K562 (cell line): ENCODE measurements around the gene SEC24A. TPM values are rescaled to one million over a fixed set of nuclear protein-coding genes. Genes with fewer than 3 reads are reported as not detected.

Experiments used
- ATAC-seq: fragments of 200-7000 bp; cut with Tn5 transposase; 3 replicates; pipeline ENCODE4 v1.9.1; 2020; ENCODE audit warnings: moderate library complexity
- BruUV-seq: library from RNA; stranded (reverse); fragments of 400-500 nt; replicated peaks from 2 replicates; lab custom pipeline; 2021; lab: Mats Ljungman, UMichigan
- CTCF ChIA-PET: fragments of 300-600 bp; formaldehyde crosslinking; extraction: SDS; loops from one replicate; lab custom pipeline; 2021; ENCODE audit warnings: low intra/inter-chr PET ratio; lab: Yijun Ruan, JAX
- POLR2A ChIA-PET: fragments of 300-600, 350-650 bp; sonication (Branson Sonifier 250); formaldehyde crosslinking; extraction: SDS; loops from one replicate; lab custom pipeline; 2021; ENCODE audit warnings: antibody characterized with exemption, inconsistent platforms; lab: Yijun Ruan, JAX
- DNase-seq, 4 experiments: peaks; one replicate each; pipeline versions ENCODE4 v3.0.0 to v3.0.0-alpha.2; 2011 to 2018; ENCODE audit warnings: low spot score in 3 of 4, mixed read lengths in 3 of 4; ENCODE audit errors: extremely low read depth in 1 of 4
- FAIRE-seq: peaks from 2 replicates; lab custom pipeline; 2011; peaks lifted over from hg19 to GRCh38; lab: Jason Lieb, UNC
- H2AFZ ChIP-seq: 2 replicates; pipeline ENCODE4 v1.6.0; 2011; ENCODE audit warnings: low read depth, low read length, control low read depth, inconsistent platforms
- H3K27ac ChIP-seq: fragments of 200-600 bp; 3 replicates; pipeline ENCODE4 v1.8.0; 2011; ENCODE audit warnings: low read depth, mild to moderate bottlenecking, control low read depth, inconsistent platforms, low read length, moderate library complexity, mixed read lengths; ENCODE audit errors: extremely low read depth
- H3K27me3 ChIP-seq, 2 experiments: fragments of 300-600 bp in 1 of 2; 2 replicates in 1 of 2; 3 replicates in 1 of 2; pipeline versions ENCODE4 v1.6.0 to v1.8.0; 2011; ENCODE audit warnings: inconsistent platforms in 2 of 2, low read length in 2 of 2, mild to moderate bottlenecking in 1 of 2, mixed read lengths in 1 of 2, moderate library complexity in 1 of 2; ENCODE audit not compliant: control insufficient read depth in 2 of 2, insufficient read depth in 2 of 2
- H3K36me3 ChIP-seq: fragments of 300-600 bp; 3 replicates; pipeline ENCODE4 v1.8.0; 2011; ENCODE audit warnings: mild to moderate bottlenecking, low read length, inconsistent platforms; ENCODE audit not compliant: control insufficient read depth, insufficient read depth
- H3K4me1 ChIP-seq, 2 experiments: fragments of 200-600 bp in 1 of 2; replicated peaks in 1 of 2; 2 replicates in 1 of 2; 3 replicates in 1 of 2; pipeline versions ENCODE4 v1.5.1 to v1.8.0; 2011; ENCODE audit warnings: inconsistent platforms in 2 of 2, low read length in 2 of 2, mild to moderate bottlenecking in 1 of 2, mixed read lengths in 1 of 2, moderate library complexity in 1 of 2; ENCODE audit not compliant: control insufficient read depth in 2 of 2, insufficient read depth in 2 of 2
- H3K4me2 ChIP-seq: 2 replicates; pipeline ENCODE4 v1.6.1; 2011; ENCODE audit warnings: low read length, control low read depth, inconsistent platforms, mixed read lengths; ENCODE audit not compliant: insufficient read depth
- H3K4me3 ChIP-seq: fragments of 200-600 bp; sonication (generic), shearing (Covaris generic); 2 replicates; pipeline ENCODE4 v1.5.1; 2016; ENCODE audit warnings: control low read depth, inconsistent platforms
- H3K79me2 ChIP-seq: fragments of 200-600 bp; 3 replicates; pipeline ENCODE4 v1.8.0; 2011; ENCODE audit warnings: low read length, inconsistent platforms; ENCODE audit not compliant: control insufficient read depth, insufficient read depth
- H3K9ac ChIP-seq, 2 experiments: 2 replicates each; pipeline versions ENCODE4 v1.6.0 to v1.6.1; 2011; ENCODE audit warnings: low read depth in 2 of 2, low read length in 2 of 2, control low read depth in 1 of 2, inconsistent platforms in 1 of 2, mild to moderate bottlenecking in 1 of 2, mixed read lengths in 1 of 2; ENCODE audit not compliant: insufficient read depth in 1 of 2
- H3K9me1 ChIP-seq: one replicate; pipeline ENCODE4 v1.6.0; 2011; ENCODE audit warnings: inconsistent platforms, mild to moderate bottlenecking, low read length, moderate library complexity; ENCODE audit not compliant: control insufficient read depth, insufficient read depth
- H3K9me3 ChIP-seq: replicated peaks from 2 replicates; pipeline ENCODE4 v1.5.1; 2011; ENCODE audit warnings: low read depth, low read length, inconsistent platforms; ENCODE audit not compliant: control insufficient read depth, insufficient read depth
- H4K20me1 ChIP-seq: replicated peaks from 2 replicates; pipeline ENCODE4 v1.6.1; 2011; ENCODE audit warnings: low read length, inconsistent platforms, mixed read lengths; ENCODE audit not compliant: control insufficient read depth, insufficient read depth
- CEBPG ChIP-seq, 3 experiments: fragments of 200-800 bp in 1 of 3; sonication (Bioruptor generic) in 1 of 3; sonication (generic) in 1 of 3; formaldehyde crosslinking in 1 of 3; IDR thresholded peaks in 2 of 3; conservative IDR thresholded peaks in 1 of 3; 2 replicates each; pipeline versions ENCODE4 v1.6.1 to v1.8.0; 2016 to 2022; ENCODE audit warnings: missing compliant biosample characterization in 2 of 3, missing genetic modification characterization in 2 of 3, mild to moderate bottlenecking in 1 of 3, missing genetic modification reagents in 1 of 3
- ETV5 ChIP-seq: sonication (generic); formaldehyde crosslinking; IDR thresholded peaks from 2 replicates; pipeline ENCODE4 v1.4.0; 2020; ENCODE audit warnings: low read depth, mild to moderate bottlenecking, missing genetic modification reagents
- GABPB2 ChIP-seq: fragments of 250-450 bp; sonication (Bioruptor Pico); conservative IDR thresholded peaks from 2 replicates; pipeline ENCODE4 v1.5.1; 2021; ENCODE audit warnings: mild to moderate bottlenecking
- MYNN ChIP-seq, 2 experiments: sonication (generic); formaldehyde crosslinking in 1 of 2; IDR thresholded peaks; 2 replicates each; pipeline versions ENCODE4 v1.5.0 to v1.6.1; 2016 to 2020; ENCODE audit warnings: antibody characterized with exemption in 1 of 2, missing genetic modification reagents in 1 of 2
- POLR2AphosphoS5 ChIP-seq: IDR thresholded peaks from 2 replicates; pipeline ENCODE4 v1.6.1; 2011; ENCODE audit warnings: mild to moderate bottlenecking, low read depth, low read length, moderate library complexity; ENCODE audit not compliant: control insufficient read depth, insufficient read depth
- RNF2 ChIP-seq: sonication (generic); IDR thresholded peaks from 2 replicates; pipeline ENCODE4 v1.6.1; 2016
- TAL1 ChIP-seq: fragments of 450-650 bp; IDR thresholded peaks from 2 replicates; pipeline ENCODE4 v1.6.1; 2016; ENCODE audit warnings: mild to moderate bottlenecking
- ZNF165 ChIP-seq: fragments of 250-450 bp; sonication (Bioruptor Pico); IDR thresholded peaks from 2 replicates; pipeline ENCODE4 v1.4.0; 2020; ENCODE audit warnings: borderline replicate concordance
- WGBS: fragments of 100-300 bp; shearing (Covaris generic); methylation state at CpG from one replicate; pipeline ENCODE4 v1.1.6; 2016; ENCODE audit warnings: low coverage, mixed read lengths; ENCODE audit not compliant: insufficient coverage; ENCODE audit errors: missing lambda C conversion rate; 5-methylcytosine and 5-hydroxymethylcytosine counted together
- in situ Hi-C: fragments of 300-500 bp; cut with MboI; formaldehyde crosslinking; loops from 4 replicates; pipeline ENCODE4 v1.15.0; 2018; ENCODE audit warnings: inconsistent platforms, mixed read lengths
- intact Hi-C: fragments of 100-400 bp; cut with micrococcal nuclease; formaldehyde crosslinking; loops from 2 replicates; pipeline ENCODE4 v1.14.2; 2022
- polyA plus RNA-seq, 8 experiments: library from polyadenylated mRNA; depleted of rRNA in 4 of 8; stranded (reverse) in 5 of 8; unstranded in 3 of 8; fragments of >200 nt; fragmentation: Nextera tagmentation in 2 of 8; fragmentation: Illumina TruSeq in 1 of 8; extraction: Ambion mirVana in 2 of 8; extraction: Trizol in 1 of 8; gene quantifications; 2 replicates each; pipeline versions ENCODE4 v1.2.1 to v1.2.3, GENCODE V29; 2011 to 2014; ENCODE audit warnings: inconsistent platforms in 1 of 8, missing spikeins in 1 of 8
- total RNA-seq, 7 experiments: library from RNA; depleted of rRNA in 6 of 7; stranded (reverse); fragments of >200 nt in 6 of 7; fragmentation: Illumina TruSeq in 2 of 7; extraction: Trizol in 2 of 7; gene quantifications; 2 replicates each; pipeline versions ENCODE4 v1.2.1 to v1.2.3, GENCODE V29; 2011 to 2021; ENCODE audit warnings: low replicate concordance in 1 of 7
- TF ChIP-seq, protein P1 (sequence below): fragments of 250-450 bp; sonication (Bioruptor Pico); IDR thresholded peaks from 2 replicates; pipeline ENCODE4 v1.4.0; 2020; ENCODE audit warnings: mild to moderate bottlenecking, moderate library complexity
- TF ChIP-seq, protein P2 (sequence below), 2 experiments: fragments of 450-650 bp; conservative IDR thresholded peaks; 2 replicates each; pipeline ENCODE4 v1.6.1; 2017; ENCODE audit warnings: mild to moderate bottlenecking in 2 of 2, moderate library complexity in 2 of 2
- TF ChIP-seq, protein P3 (sequence below): fragments of 450-650 bp; IDR thresholded peaks from 2 replicates; pipeline ENCODE4 v1.6.1; 2017; ENCODE audit warnings: antibody characterized with exemption
- TF ChIP-seq, protein P4 (sequence below): fragments of 250-450 bp; sonication (Bioruptor Pico); IDR thresholded peaks from 2 replicates; pipeline ENCODE4 v1.8.0; 2021; ENCODE audit warnings: borderline replicate concordance, mild to moderate bottlenecking, moderate library complexity; ENCODE audit not compliant: poor library complexity, severe bottlenecking
- TF ChIP-seq, protein P5 (sequence below): fragments of 450-650 bp; conservative IDR thresholded peaks from 2 replicates; pipeline ENCODE4 v1.6.1; 2016; ENCODE audit warnings: missing genetic modification characterization, low read depth, mild to moderate bottlenecking, missing compliant biosample characterization, moderate library complexity

The SEC24A gene
- total and polyA plus RNA-seq, 9 of the 15 experiments (the other 6 are each of a cell fraction or from before 2014, with no cell fraction given): 7.9 to 36.5 (median 17.5) TPM

DNA sequence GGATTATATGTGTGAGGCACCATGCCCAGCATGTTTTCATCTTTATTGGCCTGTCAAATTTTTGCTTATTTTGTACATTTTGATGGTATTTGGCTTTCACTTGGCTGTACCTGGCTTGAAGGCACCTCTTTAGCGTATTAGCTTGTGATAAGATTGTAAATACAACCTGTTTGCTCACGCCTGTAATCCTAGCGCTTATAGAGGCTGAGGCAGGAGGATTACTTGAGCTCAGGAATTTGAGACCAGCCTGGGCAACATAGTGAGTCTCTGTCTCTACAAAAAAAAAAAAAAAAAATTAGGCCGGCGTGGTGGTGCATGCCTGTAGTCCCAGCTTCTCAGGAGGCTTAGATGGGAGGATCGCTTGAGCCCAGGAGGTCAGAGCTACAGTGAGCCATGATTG, 11.3 kb downstream of the SEC24A start:
- ChIA-PET CTCF (no interaction called here), POLR2A (interaction anchor here (0.6 to 1.1 kb wide), 2 partner anchors 15 to 20 kb away, joined by 3 read pairs; no protein-coding TSS in a partner anchor)
- H3K27me3 ChIP-seq: no peaks in the 10 kb centered on the region
- in situ Hi-C loops (no loop called here), intact Hi-C loops (no loop called here)
- 90% methylated on average over 6 of the region's 6 CpGs for WGBS
- H3K27ac ChIP-seq: no peak overlapping the region
- no peak overlapping the region for H3K4me2 ChIP-seq
- no peak overlapping the region for H3K4me3 ChIP-seq
- ATAC-seq: no peak
- no peaks in the 10 kb centered on the region; the same call in 1 of the 2 replicates for H4K20me1 ChIP-seq
- DNase-seq: no peak
- BruUV-seq: no TSS peak
- no peaks in the 10 kb centered on the region for H3K9me1 ChIP-seq
- H3K36me3 ChIP-seq: peaks cover 38% of the 10 kb centered on the region
- no peaks in the 10 kb centered on the region for H3K9me3 ChIP-seq
- no peak overlapping the region for H2AFZ ChIP-seq
- H3K79me2 ChIP-seq: peaks cover 83% of the 10 kb centered on the region
- no peak overlapping the region for H3K9ac ChIP-seq
- peaks cover 0 to 4% of the 10 kb centered on the region in 2 experiments; a peak in 2 of 5 replicates for H3K4me1 ChIP-seq
- FAIRE-seq: no peak
- TF ChIP-seq TAL1: no peak
- TF ChIP-seq MYNN (IDR thresholded peaks at IDR 0.05): no peak
- no peak for TF ChIP-seq MYNN (CRISPR knock-in tag; IDR thresholded peaks at IDR 0.05)
- TF ChIP-seq, protein P1, sequence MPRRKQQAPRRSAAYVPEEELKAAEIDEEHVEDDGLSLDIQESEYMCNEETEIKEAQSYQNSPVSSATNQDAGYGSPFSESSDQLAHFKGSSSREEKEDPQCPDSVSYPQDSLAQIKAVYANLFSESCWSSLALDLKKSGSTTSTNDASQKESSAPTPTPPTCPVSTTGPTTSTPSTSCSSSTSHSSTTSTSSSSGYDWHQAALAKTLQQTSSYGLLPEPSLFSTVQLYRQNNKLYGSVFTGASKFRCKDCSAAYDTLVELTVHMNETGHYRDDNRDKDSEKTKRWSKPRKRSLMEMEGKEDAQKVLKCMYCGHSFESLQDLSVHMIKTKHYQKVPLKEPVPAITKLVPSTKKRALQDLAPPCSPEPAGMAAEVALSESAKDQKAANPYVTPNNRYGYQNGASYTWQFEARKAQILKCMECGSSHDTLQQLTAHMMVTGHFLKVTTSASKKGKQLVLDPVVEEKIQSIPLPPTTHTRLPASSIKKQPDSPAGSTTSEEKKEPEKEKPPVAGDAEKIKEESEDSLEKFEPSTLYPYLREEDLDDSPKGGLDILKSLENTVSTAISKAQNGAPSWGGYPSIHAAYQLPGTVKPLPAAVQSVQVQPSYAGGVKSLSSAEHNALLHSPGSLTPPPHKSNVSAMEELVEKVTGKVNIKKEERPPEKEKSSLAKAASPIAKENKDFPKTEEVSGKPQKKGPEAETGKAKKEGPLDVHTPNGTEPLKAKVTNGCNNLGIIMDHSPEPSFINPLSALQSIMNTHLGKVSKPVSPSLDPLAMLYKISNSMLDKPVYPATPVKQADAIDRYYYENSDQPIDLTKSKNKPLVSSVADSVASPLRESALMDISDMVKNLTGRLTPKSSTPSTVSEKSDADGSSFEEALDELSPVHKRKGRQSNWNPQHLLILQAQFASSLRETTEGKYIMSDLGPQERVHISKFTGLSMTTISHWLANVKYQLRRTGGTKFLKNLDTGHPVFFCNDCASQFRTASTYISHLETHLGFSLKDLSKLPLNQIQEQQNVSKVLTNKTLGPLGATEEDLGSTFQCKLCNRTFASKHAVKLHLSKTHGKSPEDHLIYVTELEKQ: no peak
- TF ChIP-seq, protein P2, sequence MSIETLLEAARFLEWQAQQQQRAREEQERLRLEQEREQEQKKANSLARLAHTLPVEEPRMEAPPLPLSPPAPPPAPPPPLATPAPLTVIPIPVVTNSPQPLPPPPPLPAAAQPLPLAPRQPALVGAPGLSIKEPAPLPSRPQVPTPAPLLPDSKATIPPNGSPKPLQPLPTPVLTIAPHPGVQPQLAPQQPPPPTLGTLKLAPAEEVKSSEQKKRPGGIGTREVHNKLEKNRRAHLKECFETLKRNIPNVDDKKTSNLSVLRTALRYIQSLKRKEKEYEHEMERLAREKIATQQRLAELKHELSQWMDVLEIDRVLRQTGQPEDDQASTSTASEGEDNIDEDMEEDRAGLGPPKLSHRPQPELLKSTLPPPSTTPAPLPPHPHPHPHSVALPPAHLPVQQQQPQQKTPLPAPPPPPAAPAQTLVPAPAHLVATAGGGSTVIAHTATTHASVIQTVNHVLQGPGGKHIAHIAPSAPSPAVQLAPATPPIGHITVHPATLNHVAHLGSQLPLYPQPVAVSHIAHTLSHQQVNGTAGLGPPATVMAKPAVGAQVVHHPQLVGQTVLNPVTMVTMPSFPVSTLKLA (conservative IDR thresholded peaks at IDR 0.05): no peak
- TF ChIP-seq, protein P3, sequence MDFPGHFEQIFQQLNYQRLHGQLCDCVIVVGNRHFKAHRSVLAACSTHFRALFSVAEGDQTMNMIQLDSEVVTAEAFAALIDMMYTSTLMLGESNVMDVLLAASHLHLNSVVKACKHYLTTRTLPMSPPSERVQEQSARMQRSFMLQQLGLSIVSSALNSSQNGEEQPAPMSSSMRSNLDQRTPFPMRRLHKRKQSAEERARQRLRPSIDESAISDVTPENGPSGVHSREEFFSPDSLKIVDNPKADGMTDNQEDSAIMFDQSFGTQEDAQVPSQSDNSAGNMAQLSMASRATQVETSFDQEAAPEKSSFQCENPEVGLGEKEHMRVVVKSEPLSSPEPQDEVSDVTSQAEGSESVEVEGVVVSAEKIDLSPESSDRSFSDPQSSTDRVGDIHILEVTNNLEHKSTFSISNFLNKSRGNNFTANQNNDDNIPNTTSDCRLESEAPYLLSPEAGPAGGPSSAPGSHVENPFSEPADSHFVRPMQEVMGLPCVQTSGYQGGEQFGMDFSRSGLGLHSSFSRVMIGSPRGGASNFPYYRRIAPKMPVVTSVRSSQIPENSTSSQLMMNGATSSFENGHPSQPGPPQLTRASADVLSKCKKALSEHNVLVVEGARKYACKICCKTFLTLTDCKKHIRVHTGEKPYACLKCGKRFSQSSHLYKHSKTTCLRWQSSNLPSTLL: no peak
- TF ChIP-seq ETV5 (CRISPR knock-in tag): no peak
- no peak for TF ChIP-seq POLR2AphosphoS5
- no peak for TF ChIP-seq ZNF165 (CRISPR knock-in tag)
- no peak for TF ChIP-seq CEBPG (CRISPR knock-in tag; IDR thresholded peaks at IDR 0.05)
- no peak for TF ChIP-seq CEBPG (tag; conservative IDR thresholded peaks at IDR 0.05 in 1 of 2, IDR thresholded peaks at IDR 0.05 in 1 of 2)
- no peak for TF ChIP-seq RNF2
- no peak for TF ChIP-seq GABPB2 (CRISPR knock-in tag)
- TF ChIP-seq, protein P4, sequence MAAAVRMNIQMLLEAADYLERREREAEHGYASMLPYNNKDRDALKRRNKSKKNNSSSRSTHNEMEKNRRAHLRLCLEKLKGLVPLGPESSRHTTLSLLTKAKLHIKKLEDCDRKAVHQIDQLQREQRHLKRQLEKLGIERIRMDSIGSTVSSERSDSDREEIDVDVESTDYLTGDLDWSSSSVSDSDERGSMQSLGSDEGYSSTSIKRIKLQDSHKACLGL (CRISPR knock-in tag): no peak
- TF ChIP-seq, protein P5, sequence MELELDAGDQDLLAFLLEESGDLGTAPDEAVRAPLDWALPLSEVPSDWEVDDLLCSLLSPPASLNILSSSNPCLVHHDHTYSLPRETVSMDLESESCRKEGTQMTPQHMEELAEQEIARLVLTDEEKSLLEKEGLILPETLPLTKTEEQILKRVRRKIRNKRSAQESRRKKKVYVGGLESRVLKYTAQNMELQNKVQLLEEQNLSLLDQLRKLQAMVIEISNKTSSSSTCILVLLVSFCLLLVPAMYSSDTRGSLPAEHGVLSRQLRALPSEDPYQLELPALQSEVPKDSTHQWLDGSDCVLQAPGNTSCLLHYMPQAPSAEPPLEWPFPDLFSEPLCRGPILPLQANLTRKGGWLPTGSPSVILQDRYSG (tag): no peak
